Tibial artery (tissue), 4 donors: ENCODE results near the gene ATP8A1.

ENCODE experiments used
- DNase-seq, 2 donors: peaks; one replicate each; pipeline ENCODE4 v3.0.0-alpha.2; 2019
- H3K27ac ChIP-seq, 2 donors: fragments of 200-600 bp; sonication (generic) in 1 of 2; 1 replicate in 1 of 2; 2 replicates in 1 of 2; pipeline ENCODE4 v1.5.1; 2018 to 2019; ENCODE audit warnings: mild to moderate bottlenecking in 1 of 2
- H3K27me3 ChIP-seq, 2 donors: fragments of 200-600 bp; sonication (generic) in 1 of 2; one replicate each; pipeline versions ENCODE4 v1.5.1 to v1.6.0; 2016 to 2019
- H3K36me3 ChIP-seq, 3 donors: fragments of 200-600 bp; sonication (generic) in 2 of 3; one replicate each; pipeline ENCODE4 v1.5.1; 2016 to 2019; ENCODE audit warnings: mild to moderate bottlenecking in 2 of 3
- H3K4me1 ChIP-seq, 4 donors: fragments of 200-600 bp; sonication (generic) in 2 of 4; 1 replicate in 3 of 4; 2 replicates in 1 of 4; pipeline ENCODE4 v1.5.1; 2016 to 2019
- H3K4me3 ChIP-seq, 2 donors: fragments of 200-600 bp; sonication (generic) in 1 of 2; 1 replicate in 1 of 2; 2 replicates in 1 of 2; pipeline ENCODE4 v1.5.1; 2018 to 2019; ENCODE audit warnings: mild to moderate bottlenecking in 2 of 2
- H3K9me3 ChIP-seq, 3 donors: fragments of 200-600 bp; sonication (generic) in 1 of 3; one replicate each; pipeline ENCODE4 v1.5.1; 2016 to 2019
- intact Hi-C: fragments of 100-400 bp; cut with DNase I; formaldehyde crosslinking; loops from one replicate; pipeline ENCODE4 v1.15.0; 2023; ENCODE audit warnings: low total_unique reads
- TF ChIP-seq, protein P1 (sequence below), 2 experiments: fragments of 200-600 bp in 1 of 2; fragments of 450-650 bp in 1 of 2; IDR thresholded peaks; one replicate each; pipeline ENCODE4 v1.5.1; 2017 to 2019; ENCODE audit warnings: antibody characterized with exemption in 2 of 2, mild to moderate bottlenecking in 1 of 2, moderate library complexity in 1 of 2

Gene ATP8A1

DNA sequence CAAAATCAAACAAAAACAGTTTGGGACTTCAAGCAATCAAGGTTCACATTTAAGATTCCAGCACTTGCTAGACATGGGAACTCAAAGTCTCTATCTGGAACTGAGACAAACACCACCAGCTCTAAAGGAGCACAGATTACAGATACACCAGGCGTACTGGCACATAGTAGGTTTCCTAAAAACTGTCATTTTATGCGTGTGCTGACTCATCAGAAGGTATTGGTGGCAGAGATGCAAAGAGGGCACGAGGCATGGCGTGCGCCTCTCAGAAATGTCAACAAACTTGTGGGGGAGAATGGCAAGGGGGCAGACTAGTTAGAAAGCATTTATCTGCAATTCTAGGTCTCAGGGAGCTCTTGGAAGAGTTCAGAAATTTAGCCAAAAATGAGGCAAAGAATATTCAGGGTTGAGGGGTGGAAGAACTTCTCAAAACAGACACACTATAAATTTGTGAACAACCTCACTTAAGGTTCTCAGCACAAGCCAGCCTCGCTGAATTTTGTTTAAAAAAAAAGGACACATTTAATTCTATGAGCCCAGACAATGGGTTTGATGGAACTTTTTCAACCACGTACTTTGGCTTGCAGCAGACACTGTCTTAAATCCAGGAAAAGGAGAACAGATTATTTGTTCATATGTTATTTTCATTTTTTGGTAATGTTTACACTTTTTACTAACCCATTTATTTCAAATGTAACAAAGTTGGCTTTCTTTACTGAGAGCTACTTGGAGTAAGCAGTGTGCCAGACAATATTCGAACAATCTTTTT lies 159.6 kb downstream of the ATP8A1 start:
- intact Hi-C loops = no loop called here
- Histone ChIP-seq H3K36me3 (no peaks in the 10 kb centered on the region), H3K9me3 (no peaks in the 10 kb centered on the region), H3K4me3 (no peak overlapping the region), H3K27me3 (no peaks in the 10 kb centered on the region), H3K4me1 (peaks cover 0 to 12% (median 0%) of the 10 kb centered on the region in 4 donors), H3K27ac (no peak overlapping the region)
- DNase-seq = no peak
- TF ChIP-seq, protein P1, sequence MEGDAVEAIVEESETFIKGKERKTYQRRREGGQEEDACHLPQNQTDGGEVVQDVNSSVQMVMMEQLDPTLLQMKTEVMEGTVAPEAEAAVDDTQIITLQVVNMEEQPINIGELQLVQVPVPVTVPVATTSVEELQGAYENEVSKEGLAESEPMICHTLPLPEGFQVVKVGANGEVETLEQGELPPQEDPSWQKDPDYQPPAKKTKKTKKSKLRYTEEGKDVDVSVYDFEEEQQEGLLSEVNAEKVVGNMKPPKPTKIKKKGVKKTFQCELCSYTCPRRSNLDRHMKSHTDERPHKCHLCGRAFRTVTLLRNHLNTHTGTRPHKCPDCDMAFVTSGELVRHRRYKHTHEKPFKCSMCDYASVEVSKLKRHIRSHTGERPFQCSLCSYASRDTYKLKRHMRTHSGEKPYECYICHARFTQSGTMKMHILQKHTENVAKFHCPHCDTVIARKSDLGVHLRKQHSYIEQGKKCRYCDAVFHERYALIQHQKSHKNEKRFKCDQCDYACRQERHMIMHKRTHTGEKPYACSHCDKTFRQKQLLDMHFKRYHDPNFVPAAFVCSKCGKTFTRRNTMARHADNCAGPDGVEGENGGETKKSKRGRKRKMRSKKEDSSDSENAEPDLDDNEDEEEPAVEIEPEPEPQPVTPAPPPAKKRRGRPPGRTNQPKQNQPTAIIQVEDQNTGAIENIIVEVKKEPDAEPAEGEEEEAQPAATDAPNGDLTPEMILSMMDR (IDR thresholded peaks at IDR 0.05) = no peak

DNA sequence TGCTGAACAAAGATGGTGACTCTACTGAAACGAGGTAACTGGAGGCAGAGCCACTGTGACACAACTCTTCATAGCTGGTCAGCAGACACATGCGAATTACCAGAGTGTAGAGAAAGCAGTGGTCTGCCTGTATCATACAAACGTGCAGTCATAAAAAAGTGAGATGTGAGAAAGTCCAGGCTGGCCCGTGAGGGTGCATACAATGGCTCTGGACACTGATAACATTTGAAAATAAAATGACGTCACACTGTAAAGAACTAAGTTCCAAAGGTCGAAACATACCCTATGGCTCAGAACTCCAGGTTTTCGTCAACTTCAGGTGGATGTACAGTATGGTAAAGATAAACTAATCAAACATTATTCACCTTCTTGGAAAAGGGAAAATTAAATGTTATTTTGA lies 163.9 kb downstream of the ATP8A1 start:
- H3K27me3 ChIP-seq = no peaks in the 10 kb centered on the region
- intact Hi-C loops = no loop called here
- no peak overlapping the region for H3K27ac ChIP-seq
- H3K4me1 ChIP-seq = peaks cover 0 to 9% (median 0%) of the 10 kb centered on the region in 4 donors
- no peak for DNase-seq
- H3K4me3 ChIP-seq = no peak overlapping the region
- no peaks in the 10 kb centered on the region for H3K36me3 ChIP-seq
- no peaks in the 10 kb centered on the region for H3K9me3 ChIP-seq
- TF ChIP-seq, protein P1 (IDR thresholded peaks at IDR 0.05) = no peak

DNA sequence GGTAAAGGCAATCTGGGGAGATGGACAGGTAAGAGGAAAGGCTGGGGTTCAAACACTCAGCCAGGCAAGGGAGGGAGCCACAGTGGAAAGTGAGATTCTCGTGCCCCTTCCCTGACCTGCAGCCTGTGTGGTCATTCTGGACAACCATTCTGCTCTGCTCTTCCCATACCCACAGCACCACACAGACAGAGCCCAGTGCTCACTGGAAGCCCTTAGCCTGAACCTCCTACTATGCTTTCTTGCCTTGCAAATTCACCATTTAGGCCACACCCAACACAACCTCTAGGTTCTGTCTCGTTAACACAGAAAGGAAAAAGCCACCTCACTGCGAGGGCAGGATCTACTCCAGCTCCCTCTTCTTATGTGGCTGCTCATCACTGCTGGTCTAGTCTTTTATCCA lies 166.9 kb downstream of the ATP8A1 start:
- DNase-seq = no peak
- Histone ChIP-seq H3K4me1 (no peaks in the 10 kb centered on the region), H3K4me3 (no peak overlapping the region), H3K9me3 (no peaks in the 10 kb centered on the region), H3K36me3 (no peaks in the 10 kb centered on the region), H3K27ac (no peak overlapping the region), H3K27me3 (no peaks in the 10 kb centered on the region)
- TF ChIP-seq, protein P1 (IDR thresholded peaks at IDR 0.05) = no peak
- intact Hi-C loops = no loop called here

DNA sequence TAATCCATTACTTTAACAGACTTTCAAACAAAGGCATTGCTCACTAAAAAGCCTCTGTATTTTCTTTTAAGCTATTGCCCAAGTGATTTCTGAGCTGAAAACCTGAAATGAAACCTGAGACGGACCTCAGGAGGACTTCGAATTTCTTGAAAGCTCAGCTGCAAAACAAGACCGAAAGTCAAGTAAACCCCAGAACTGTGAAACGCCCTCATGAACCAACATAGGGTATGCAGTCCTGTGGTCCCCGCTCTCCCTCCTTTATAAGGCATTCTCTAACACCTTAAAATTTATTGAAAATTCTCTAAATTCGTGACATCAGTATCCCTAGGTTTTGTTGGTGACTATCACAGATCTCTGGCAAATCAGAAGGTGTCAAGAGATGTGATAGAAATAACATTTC lies 167.8 kb downstream of the ATP8A1 start:
- no peaks in the 10 kb centered on the region for H3K9me3 ChIP-seq
- no peaks in the 10 kb centered on the region for H3K36me3 ChIP-seq
- no peak for DNase-seq
- no peak overlapping the region for H3K4me3 ChIP-seq
- no peak overlapping the region for H3K27ac ChIP-seq
- H3K27me3 ChIP-seq = no peaks in the 10 kb centered on the region
- TF ChIP-seq, protein P1 (IDR thresholded peaks at IDR 0.05) = no peak
- no peaks in the 10 kb centered on the region for H3K4me1 ChIP-seq
- intact Hi-C loops = no loop called here

DNA sequence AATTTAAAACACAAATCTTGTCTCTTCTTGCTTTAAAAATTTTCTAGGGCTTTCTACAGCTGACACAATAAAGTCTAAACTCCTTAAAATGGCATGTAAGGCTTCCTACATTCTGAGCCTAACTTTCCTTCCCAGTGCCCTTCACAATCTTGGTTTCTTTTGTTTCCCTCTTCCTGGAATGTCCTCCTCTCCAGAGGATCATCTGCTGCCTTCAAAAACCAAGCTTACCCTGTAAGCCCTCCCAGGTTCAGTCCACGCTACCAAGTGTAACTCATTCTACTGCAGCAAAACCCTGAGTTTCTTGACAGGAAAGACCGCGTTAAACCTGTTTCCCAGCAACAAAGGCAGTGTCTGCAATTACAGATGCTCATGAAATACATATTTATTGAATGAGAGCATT lies 168.4 kb downstream of the ATP8A1 start:
- H3K36me3 ChIP-seq = no peaks in the 10 kb centered on the region
- H3K27me3 ChIP-seq = no peaks in the 10 kb centered on the region
- H3K4me3 ChIP-seq = no peak overlapping the region
- intact Hi-C loops = no loop called here
- H3K27ac ChIP-seq = no peak overlapping the region
- TF ChIP-seq, protein P1 (IDR thresholded peaks at IDR 0.05) = no peak
- DNase-seq = no peak
- H3K9me3 ChIP-seq = no peaks in the 10 kb centered on the region
- no peaks in the 10 kb centered on the region for H3K4me1 ChIP-seq
